ENCODE data around the gene NAALADL2. TPM values are rescaled to one million over a fixed set of nuclear protein-coding genes. Genes with fewer than 3 reads are reported as not detected.

NAALADL2 gene
- total RNA-seq, 1 experiment from 2014 or later: 1.9 TPM

DNA sequence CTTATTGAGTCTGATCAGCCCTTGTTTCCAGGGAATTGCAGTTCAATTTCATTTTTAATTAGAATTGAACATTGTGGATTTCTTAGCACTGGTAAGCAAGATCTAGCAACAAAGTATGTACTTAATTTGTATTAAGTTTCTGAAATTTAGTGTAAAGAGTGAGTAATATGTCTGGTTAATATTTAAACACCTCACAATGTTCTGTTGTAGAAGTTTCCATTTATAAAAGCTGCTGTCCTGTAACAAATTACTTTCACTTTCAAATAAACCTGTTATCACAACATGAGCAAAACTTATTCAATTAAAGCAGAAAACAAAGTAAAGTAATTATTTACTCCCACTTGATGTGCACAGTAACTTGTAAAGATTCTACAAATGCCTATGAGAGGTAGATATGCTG lies 448.5 kb downstream of the NAALADL2 start:
- Histone ChIP-seq H3K4me1 (ENCODE audit: insufficient read depth, low read length) (peaks cover 23% of the 10 kb centered on the region), H3K4me2 (ENCODE audit: low read length) (peak overlapping the region; percentile 66), H2AFZ (ENCODE audit: low read length) (0 out of 2 replicates have a peak overlapping the region, but pooled peaks have one; percentile 2), H3K79me2 (ENCODE audit: low read length) (no peaks in the 10 kb centered on the region), H3F3A (ENCODE audit: low read length, unreplicated experiment) (no peaks in the 10 kb centered on the region), H3K9me3 (ENCODE audit: low read length) (no peaks in the 10 kb centered on the region), H3K4me3 (ENCODE audit: low read length) (peak overlapping the region; percentile 22), H3K9me2 (replicated peaks; ENCODE audit: low read length) (no peaks in the 10 kb centered on the region), H3K27me3 (ENCODE audit: low read length) (no peaks in the 10 kb centered on the region), H4K20me1 (ENCODE audit: low read length) (no peaks in the 10 kb centered on the region), H3K36me3 (ENCODE audit: low read depth, low read length) (no peaks in the 10 kb centered on the region), H3K27ac (ENCODE audit: low read length) (no peak overlapping the region), H3K9ac (ENCODE audit: low read length) (no peak overlapping the region)
- CTCF ChIA-PET: no interaction called here
- no TSS peak for BruUV-seq (replicated peaks)
- no peak for TF ChIP-seq EZH2 (IDR thresholded peaks at IDR 0.05; ENCODE audit: low read length, unreplicated experiment)
- ATAC-seq (peak; percentile 56), DNase-seq (peak; percentile 34)
- POLR2A ChIA-PET (ENCODE audit: unreplicated experiment): no interaction called here
- intact Hi-C loops (cut with micrococcal nuclease): no loop called here

DNA sequence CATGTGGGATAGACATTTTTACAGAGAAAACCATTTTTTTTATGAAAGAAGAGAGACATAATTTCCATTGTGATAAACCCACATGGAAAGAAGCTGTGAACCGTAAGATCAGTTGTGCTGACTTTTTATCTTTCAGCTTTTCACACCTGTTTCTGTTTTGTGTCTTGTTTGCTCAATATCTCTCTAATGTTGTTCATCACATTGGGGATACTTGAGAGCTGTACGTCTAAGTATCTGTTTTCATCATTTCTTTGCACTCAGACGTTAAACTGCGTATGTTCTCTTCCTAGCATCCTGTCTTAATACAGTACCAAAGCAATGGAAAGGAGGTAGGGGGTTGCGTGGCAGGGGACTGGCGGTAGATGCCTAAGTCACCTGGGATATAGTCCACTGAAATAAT lies 449.0 kb downstream of the NAALADL2 start:
- Histone ChIP-seq H3K4me1 (ENCODE audit: insufficient read depth, low read length) (peaks cover 23% of the 10 kb centered on the region), H3K27ac (ENCODE audit: low read length) (no peak overlapping the region), H3K36me3 (ENCODE audit: low read depth, low read length) (no peaks in the 10 kb centered on the region), H3K4me3 (ENCODE audit: low read length) (peak overlapping the region; percentile 22; the same call in 1 of the 2 replicates), H3K9ac (ENCODE audit: low read length) (no peak overlapping the region), H3F3A (ENCODE audit: low read length, unreplicated experiment) (no peaks in the 10 kb centered on the region), H3K27me3 (ENCODE audit: low read length) (no peaks in the 10 kb centered on the region), H3K9me2 (replicated peaks; ENCODE audit: low read length) (no peaks in the 10 kb centered on the region), H3K4me2 (ENCODE audit: low read length) (peak overlapping the region; percentile 66), H3K79me2 (ENCODE audit: low read length) (no peaks in the 10 kb centered on the region), H2AFZ (ENCODE audit: low read length) (0 out of 2 replicates have a peak overlapping the region, but pooled peaks have one; percentile 2), H3K9me3 (ENCODE audit: low read length) (no peaks in the 10 kb centered on the region), H4K20me1 (ENCODE audit: low read length) (no peaks in the 10 kb centered on the region)
- no peak for ATAC-seq
- BruUV-seq (replicated peaks): no TSS peak
- DNase-seq: no peak
- POLR2A ChIA-PET (ENCODE audit: unreplicated experiment): no interaction called here
- TF ChIP-seq, protein P1, sequence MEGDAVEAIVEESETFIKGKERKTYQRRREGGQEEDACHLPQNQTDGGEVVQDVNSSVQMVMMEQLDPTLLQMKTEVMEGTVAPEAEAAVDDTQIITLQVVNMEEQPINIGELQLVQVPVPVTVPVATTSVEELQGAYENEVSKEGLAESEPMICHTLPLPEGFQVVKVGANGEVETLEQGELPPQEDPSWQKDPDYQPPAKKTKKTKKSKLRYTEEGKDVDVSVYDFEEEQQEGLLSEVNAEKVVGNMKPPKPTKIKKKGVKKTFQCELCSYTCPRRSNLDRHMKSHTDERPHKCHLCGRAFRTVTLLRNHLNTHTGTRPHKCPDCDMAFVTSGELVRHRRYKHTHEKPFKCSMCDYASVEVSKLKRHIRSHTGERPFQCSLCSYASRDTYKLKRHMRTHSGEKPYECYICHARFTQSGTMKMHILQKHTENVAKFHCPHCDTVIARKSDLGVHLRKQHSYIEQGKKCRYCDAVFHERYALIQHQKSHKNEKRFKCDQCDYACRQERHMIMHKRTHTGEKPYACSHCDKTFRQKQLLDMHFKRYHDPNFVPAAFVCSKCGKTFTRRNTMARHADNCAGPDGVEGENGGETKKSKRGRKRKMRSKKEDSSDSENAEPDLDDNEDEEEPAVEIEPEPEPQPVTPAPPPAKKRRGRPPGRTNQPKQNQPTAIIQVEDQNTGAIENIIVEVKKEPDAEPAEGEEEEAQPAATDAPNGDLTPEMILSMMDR (conservative IDR thresholded peaks at IDR 0.05; ENCODE audit: low read depth, low read length): no peak
- TF ChIP-seq EZH2phosphoT487 (IDR thresholded peaks at IDR 0.05; ENCODE audit: borderline replicate concordance, low read length): no peak
- TF ChIP-seq EZH2 (IDR thresholded peaks at IDR 0.05; ENCODE audit: low read length, unreplicated experiment): no peak
- intact Hi-C loops (cut with micrococcal nuclease): no loop called here
- CTCF ChIA-PET: no interaction called here

DNA sequence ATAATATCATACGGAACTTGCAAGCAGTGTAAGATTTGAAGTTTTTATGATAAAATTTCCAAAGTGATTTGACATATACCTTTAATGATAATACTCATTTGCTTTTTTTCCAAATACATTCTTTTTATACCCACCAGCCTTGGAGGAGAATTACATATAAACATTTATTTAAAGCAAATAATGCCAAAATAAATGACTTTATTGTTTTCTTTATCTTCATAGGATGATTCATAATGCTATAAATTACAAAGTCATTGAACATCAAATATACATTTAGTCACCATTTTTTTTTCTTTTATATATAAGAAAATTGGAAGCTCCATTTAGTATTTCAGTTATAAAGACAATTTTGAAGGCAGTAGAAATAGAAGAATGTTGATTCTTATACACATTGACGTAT lies 450.9 kb downstream of the NAALADL2 start:
- Histone ChIP-seq H3K27me3 (ENCODE audit: low read length) (no peaks in the 10 kb centered on the region), H3K9me2 (replicated peaks; ENCODE audit: low read length) (no peaks in the 10 kb centered on the region), H3K36me3 (ENCODE audit: low read depth, low read length) (no peaks in the 10 kb centered on the region), H3K4me2 (ENCODE audit: low read length) (peak overlapping the region; percentile 64), H3K9me3 (ENCODE audit: low read length) (no peaks in the 10 kb centered on the region), H3K4me1 (ENCODE audit: insufficient read depth, low read length) (peaks cover 23% of the 10 kb centered on the region), H3F3A (ENCODE audit: low read length, unreplicated experiment) (no peaks in the 10 kb centered on the region), H2AFZ (ENCODE audit: low read length) (no peak overlapping the region), H3K79me2 (ENCODE audit: low read length) (no peaks in the 10 kb centered on the region), H3K4me3 (ENCODE audit: low read length) (no peak overlapping the region), H3K27ac (ENCODE audit: low read length) (peak overlapping the region; percentile 44), H4K20me1 (ENCODE audit: low read length) (no peaks in the 10 kb centered on the region), H3K9ac (ENCODE audit: low read length) (no peak overlapping the region)
- DNase-seq (peak; percentile 70), ATAC-seq (peak; percentile 69)
- TF ChIP-seq EZH2phosphoT487 (IDR thresholded peaks at IDR 0.05; ENCODE audit: borderline replicate concordance, low read length) (no peak), EZH2 (IDR thresholded peaks at IDR 0.05; ENCODE audit: low read length, unreplicated experiment) (no peak)
- TF ChIP-seq, protein P1 (conservative IDR thresholded peaks at IDR 0.05; ENCODE audit: low read depth, low read length): no peak
- POLR2A ChIA-PET (ENCODE audit: unreplicated experiment): interaction anchor here (0.7 kb wide), 1 partner anchor 576 kb away, joined by 3 read pairs; no protein-coding TSS in a partner anchor
- no TSS peak for BruUV-seq (replicated peaks)
- CTCF ChIA-PET: no interaction called here
- intact Hi-C loops (cut with micrococcal nuclease): loop anchor here (1.0 kb wide), 2 partner anchors 159 to 448 kb away; no protein-coding TSS in a partner anchor
